T-helper 1 cell treated with Interleukin-12 subunit alpha and Interleukin-12 subunit beta and Interleukin-4 antibody, amounts not matched to agents 30 μg/mL and 1 μg/mL, for 36 hours (primary cell): ENCODE data around the gene RANBP10.
"Not testable (repeated sequence)": the region's sequence is repeated elsewhere in the genome, so short reads cannot be mapped to it uniquely, and the experiment has no call there.

Experiments
- H3K27ac Mint-ChIP-seq: one replicate; pipeline ENCODE4 v1.8.0; 2021; ENCODE audit warnings: mild to moderate bottlenecking, mixed read lengths
- H3K27me3 Mint-ChIP-seq: one replicate; pipeline ENCODE4 v1.8.0; 2021; ENCODE audit warnings: low read depth, mixed read lengths
- H3K36me3 Mint-ChIP-seq: one replicate; pipeline ENCODE4 v1.8.0; 2021; ENCODE audit warnings: low read depth, mixed read lengths
- H3K4me1 Mint-ChIP-seq: one replicate; pipeline ENCODE4 v1.8.0; 2021; ENCODE audit warnings: low read depth, mixed read lengths
- H3K4me3 Mint-ChIP-seq: one replicate; pipeline ENCODE4 v1.8.0; 2021; ENCODE audit warnings: mild to moderate bottlenecking, moderate library complexity, mixed read lengths
- H3K9me3 Mint-ChIP-seq: one replicate; pipeline ENCODE4 v1.8.0; 2021; ENCODE audit warnings: mixed read lengths

RANBP10 gene

DNA sequence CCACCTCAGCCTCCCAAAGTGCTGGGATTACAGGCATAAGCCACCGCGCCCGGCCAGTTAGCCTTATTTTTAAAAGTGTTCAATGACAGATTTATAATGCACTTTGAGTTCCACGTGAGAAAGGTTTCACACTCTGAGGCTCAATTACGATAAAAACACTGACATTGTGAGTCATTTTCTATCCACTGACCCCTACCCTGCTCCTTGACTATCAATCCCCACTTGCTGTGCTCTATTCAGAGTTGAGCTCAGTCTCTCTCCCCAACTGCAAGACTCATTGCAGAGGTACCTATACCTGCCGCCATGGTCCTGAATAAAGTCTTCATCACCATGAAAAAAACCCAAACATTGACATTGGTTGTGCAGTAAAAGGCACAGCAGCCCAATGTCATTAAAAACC, 95.8 kb downstream of the RANBP10 start:
- H3K27ac Mint-ChIP-seq = no peak overlapping the region
- H3K27me3 Mint-ChIP-seq = no peaks in the 10 kb centered on the region
- peaks cover 2% of the 10 kb centered on the region for H3K36me3 Mint-ChIP-seq
- no peak overlapping the region for H3K4me3 Mint-ChIP-seq
- no peaks in the 10 kb centered on the region for H3K9me3 Mint-ChIP-seq
- H3K4me1 Mint-ChIP-seq = peaks cover 5% of the 10 kb centered on the region

DNA sequence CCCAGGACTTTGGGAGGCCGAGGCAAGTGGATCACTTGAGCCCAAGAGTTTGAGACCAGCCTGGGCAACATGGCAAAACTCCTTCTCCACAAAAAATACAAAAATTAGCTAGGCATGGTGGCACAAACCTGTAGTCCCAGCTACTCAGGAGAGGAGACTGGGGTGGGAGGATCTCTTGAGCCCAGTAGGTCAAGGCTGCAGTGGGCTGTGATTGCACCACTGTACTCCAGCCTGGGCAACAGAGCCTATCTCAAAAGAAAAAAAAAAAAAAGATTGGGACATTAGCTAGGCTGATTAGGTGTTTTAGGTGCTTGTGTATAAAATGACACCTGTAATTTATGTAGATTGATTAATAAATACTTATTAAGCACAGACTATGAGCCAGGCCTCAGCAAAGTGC, 97.3 kb downstream of the RANBP10 start:
- H3K36me3 Mint-ChIP-seq = peaks cover 2% of the 10 kb centered on the region
- H3K4me3 Mint-ChIP-seq = no peak overlapping the region

DNA sequence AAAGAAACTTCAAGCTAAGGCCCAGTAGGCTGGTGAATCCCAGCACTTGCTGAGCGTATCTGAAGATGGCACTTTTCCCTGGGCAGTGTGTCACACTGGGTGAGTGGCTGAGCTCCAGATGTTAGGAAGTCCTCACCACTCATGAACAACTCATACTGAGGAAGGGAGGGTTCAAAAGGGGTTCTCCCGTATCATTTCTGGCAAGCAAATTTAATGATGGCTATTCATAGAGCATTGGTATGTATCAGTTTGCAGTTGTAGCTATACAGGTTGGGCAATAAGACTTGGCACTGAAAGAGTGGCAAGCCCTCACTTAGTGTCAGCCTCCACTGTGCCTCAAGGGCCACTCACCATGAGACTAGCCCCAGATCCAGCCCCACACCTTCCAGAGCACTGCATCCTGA, 98.0 kb downstream of the RANBP10 start:
- no peaks in the 10 kb centered on the region for H3K9me3 Mint-ChIP-seq
- peaks cover 2% of the 10 kb centered on the region for H3K36me3 Mint-ChIP-seq
- no peaks in the 10 kb centered on the region for H3K27me3 Mint-ChIP-seq
- H3K27ac Mint-ChIP-seq = no peak overlapping the region
- no peak overlapping the region for H3K4me3 Mint-ChIP-seq
- H3K4me1 Mint-ChIP-seq = peaks cover 11% of the 10 kb centered on the region

More for the DNA sequence above, 97.3 kb downstream of the RANBP10 start:
- Mint-ChIP-seq H3K4me1 (peaks cover 5% of the 10 kb centered on the region), H3K27ac (no peak overlapping the region), H3K27me3 (no peaks in the 10 kb centered on the region), H3K9me3 (no peaks in the 10 kb centered on the region)

DNA sequence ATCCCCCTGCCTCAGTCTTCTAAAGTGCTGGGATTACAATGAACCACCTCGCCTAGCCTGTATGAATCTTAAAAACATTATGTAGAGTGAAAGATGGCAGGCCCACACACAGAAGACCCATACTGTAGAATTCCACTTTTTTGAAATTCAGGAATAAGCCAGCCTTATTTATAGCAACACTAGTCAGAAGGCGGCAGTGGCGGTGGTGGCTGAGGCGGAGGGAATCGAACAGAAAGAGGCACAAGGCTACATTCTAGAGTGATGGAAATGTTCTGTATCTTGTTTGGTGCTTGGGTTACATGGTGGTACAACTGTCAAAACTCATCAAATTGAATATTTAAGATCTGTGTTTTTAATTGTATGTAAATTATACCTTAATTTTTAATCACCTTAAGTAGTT, 98.6 kb downstream of the RANBP10 start:
- H3K27me3 Mint-ChIP-seq = no peaks in the 10 kb centered on the region
- no peak overlapping the region for H3K27ac Mint-ChIP-seq
- peaks cover 15% of the 10 kb centered on the region for H3K4me1 Mint-ChIP-seq
- no peaks in the 10 kb centered on the region for H3K9me3 Mint-ChIP-seq
- peaks cover 2% of the 10 kb centered on the region for H3K36me3 Mint-ChIP-seq
- no peak overlapping the region for H3K4me3 Mint-ChIP-seq

DNA sequence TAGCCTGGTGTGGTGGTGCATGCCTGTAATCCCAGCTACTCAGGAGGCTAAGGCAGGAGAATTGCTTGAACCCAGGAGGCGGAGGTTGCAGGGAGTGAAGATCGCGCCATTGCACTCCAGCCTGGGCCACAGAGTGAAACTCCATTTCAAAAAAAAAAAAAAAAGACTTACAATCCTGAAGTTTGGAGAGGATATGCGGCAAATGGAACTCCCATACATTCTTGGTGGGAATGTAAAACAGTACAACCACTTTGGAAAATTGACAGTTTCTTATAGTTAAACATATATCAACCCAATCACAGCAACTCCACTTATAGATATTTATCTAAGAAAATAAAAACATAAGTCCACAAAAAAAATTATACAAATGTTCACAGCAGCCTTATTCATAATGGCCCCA, 99.2 kb downstream of the RANBP10 start:
- no peak overlapping the region for H3K4me3 Mint-ChIP-seq

DNA sequence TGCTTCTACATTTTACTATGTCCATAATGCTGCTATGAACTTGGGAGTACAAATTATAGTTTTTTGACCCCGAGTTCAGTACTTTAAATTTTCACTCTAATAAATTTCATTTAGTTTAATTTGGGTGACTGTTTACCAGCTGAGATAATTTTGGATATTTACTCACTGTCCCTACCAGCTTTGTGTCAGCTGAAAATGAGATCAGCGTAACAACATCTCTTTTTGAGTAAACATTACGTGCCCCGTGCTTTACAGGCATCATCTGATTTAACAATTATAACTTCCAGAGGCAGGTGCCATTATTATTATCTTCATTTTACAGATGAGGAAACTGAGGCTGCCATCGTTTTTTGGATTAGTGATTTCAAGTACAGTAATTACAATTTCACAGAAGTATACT, 102.2 kb downstream of the RANBP10 start:
- Mint-ChIP-seq H3K27me3 (no peaks in the 10 kb centered on the region), H3K27ac (peak overlapping the region; percentile 82), H3K9me3 (no peaks in the 10 kb centered on the region), H3K4me1 (peaks cover 13% of the 10 kb centered on the region), H3K4me3 (no peak overlapping the region), H3K36me3 (peaks cover 2% of the 10 kb centered on the region)

More for the DNA sequence above, 99.2 kb downstream of the RANBP10 start:
- H3K27me3 Mint-ChIP-seq = no peaks in the 10 kb centered on the region
- no peaks in the 10 kb centered on the region for H3K9me3 Mint-ChIP-seq
- peaks cover 2% of the 10 kb centered on the region for H3K36me3 Mint-ChIP-seq
- H3K4me1 Mint-ChIP-seq = peaks cover 15% of the 10 kb centered on the region
- no peak overlapping the region for H3K27ac Mint-ChIP-seq

DNA sequence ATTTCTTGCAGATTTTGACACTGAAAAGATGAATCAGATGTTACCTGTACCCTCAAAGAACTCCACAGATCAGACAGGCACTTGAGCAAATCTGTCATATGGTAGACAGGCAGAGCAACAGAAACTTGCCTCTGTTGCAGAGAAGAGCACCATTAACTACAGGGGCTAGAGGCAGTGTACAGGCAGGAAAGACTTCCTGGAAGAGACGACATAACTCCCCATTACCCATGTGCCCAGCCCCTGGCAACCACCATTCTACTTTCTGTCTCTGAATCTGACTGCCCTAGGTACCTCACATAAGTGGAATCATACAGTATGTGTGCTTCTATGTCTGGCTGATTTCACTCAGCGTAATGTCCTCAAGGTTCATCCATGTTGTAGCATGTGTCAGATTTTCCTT, 102.7 kb downstream of the RANBP10 start:
- H3K4me3 Mint-ChIP-seq = peak overlapping the region; percentile 6
- peak overlapping the region; percentile 82 for H3K27ac Mint-ChIP-seq

DNA sequence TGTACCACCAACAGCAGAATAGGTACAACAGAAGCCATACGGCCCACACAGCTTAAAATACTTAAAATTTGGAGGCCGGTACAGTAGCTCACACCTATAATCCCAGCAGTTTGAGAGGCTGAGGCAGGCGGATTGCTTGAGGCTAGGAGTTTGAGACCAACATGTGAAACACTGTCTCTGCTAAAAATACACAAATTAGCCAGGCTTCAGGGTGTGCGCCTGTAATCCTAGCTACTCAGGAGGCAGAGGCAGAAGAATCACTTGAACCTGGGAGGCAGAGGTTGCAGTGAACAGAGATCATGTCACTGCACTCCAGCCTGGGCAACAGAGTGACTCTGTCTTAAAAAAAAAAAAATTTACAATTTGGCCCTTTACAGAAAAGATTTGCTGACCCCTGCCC, 104.2 kb downstream of the RANBP10 start:
- Mint-ChIP-seq H3K27ac (no peak overlapping the region), H3K4me1 (peaks cover 13% of the 10 kb centered on the region), H3K9me3 (no peaks in the 10 kb centered on the region), H3K27me3 (no peaks in the 10 kb centered on the region), H3K4me3 (no peak overlapping the region), H3K36me3 (peaks cover 11% of the 10 kb centered on the region)

More for the DNA sequence above, 102.7 kb downstream of the RANBP10 start:
- Mint-ChIP-seq H3K9me3 (no peaks in the 10 kb centered on the region), H3K27me3 (no peaks in the 10 kb centered on the region), H3K4me1 (peaks cover 13% of the 10 kb centered on the region), H3K36me3 (peaks cover 3% of the 10 kb centered on the region)

DNA sequence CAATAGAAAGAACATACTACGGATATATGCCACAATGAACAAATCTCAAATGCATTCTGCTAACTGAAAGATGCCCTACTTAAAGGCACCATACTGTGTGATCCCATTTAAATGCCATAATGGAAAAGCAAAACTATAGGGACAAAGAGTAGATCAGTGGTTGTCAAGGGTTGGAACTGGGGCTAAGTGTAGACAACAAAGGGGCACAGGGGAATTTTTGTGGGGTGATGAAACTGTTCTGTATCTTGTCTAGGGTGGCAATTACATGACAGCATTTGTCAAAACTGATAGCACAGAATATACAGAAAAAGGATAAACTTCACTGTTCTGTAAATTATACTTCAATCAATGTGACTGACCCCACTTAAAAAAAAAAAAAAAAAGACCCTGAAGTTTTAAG, 104.9 kb downstream of the RANBP10 start:
- no peaks in the 10 kb centered on the region for H3K27me3 Mint-ChIP-seq
- peaks cover 16% of the 10 kb centered on the region for H3K4me1 Mint-ChIP-seq
- no peak overlapping the region for H3K27ac Mint-ChIP-seq
- no peaks in the 10 kb centered on the region for H3K9me3 Mint-ChIP-seq
- H3K4me3 Mint-ChIP-seq = no peak overlapping the region
- peaks cover 11% of the 10 kb centered on the region for H3K36me3 Mint-ChIP-seq

DNA sequence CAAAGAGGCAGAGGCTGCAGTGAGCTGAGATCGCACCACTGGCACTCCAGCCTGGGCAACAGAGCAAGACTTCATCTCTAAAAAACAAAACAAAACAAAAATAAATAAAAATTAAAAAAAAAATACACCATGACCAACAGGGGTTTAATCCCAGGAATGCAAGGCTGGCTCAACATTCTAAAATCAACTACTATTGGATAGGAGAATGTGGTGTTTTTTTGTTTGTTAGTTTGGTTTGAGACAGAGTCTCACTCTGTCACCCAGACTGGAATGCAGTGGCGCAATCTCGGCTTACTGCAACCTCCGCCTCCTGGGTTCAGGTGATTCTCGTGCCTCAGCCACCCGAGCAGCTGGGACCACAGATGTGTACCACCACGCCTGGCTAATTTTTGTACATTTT, 107.1 kb downstream of the RANBP10 start:
- no peaks in the 10 kb centered on the region for H3K9me3 Mint-ChIP-seq
- H3K27me3 Mint-ChIP-seq = no peaks in the 10 kb centered on the region
- H3K4me3 Mint-ChIP-seq = no peak overlapping the region
- no peak overlapping the region for H3K27ac Mint-ChIP-seq
- peaks cover 9% of the 10 kb centered on the region for H3K36me3 Mint-ChIP-seq
- H3K4me1 Mint-ChIP-seq = peaks cover 16% of the 10 kb centered on the region

DNA sequence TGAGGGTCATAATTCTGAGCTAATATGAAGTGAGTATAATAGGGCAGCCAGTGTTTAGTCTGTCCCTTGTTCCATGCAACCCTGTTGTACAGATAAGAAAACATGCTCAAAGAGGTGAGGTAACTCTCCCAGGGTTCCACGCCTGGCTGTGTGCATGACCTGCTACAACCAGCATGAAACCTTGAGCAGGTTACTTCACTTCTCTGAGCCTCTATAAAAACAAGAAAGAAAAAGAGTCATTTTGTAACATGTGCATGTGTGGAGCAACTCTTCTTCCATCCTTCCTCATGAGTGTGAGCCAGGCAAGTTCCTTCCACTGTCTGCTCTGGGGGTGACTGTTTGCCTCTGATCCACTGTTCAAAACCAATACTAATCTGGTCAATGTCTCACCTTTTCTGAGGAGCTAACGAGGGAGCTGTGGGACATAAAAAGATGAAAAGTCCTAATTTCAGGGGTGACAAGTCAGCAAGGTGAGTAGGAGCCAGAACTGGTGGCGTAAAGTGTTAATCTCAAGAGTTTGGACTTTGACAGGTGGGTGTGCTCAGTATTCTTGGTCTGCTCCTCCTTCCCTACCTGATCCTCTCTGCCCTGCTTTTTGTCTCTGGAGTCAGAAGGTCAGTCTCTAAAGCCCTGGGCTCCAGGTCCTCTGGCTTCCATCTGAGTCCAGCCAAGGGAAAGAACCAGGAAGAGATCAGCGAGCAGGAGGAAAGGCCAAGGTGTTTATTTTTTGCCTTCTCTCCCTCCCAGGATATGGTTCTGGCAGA, 108.8 kb downstream of the RANBP10 start:
- Mint-ChIP-seq H3K4me3 (no peak overlapping the region), H3K27me3 (no peaks in the 10 kb centered on the region), H3K27ac (no peak overlapping the region)

DNA sequence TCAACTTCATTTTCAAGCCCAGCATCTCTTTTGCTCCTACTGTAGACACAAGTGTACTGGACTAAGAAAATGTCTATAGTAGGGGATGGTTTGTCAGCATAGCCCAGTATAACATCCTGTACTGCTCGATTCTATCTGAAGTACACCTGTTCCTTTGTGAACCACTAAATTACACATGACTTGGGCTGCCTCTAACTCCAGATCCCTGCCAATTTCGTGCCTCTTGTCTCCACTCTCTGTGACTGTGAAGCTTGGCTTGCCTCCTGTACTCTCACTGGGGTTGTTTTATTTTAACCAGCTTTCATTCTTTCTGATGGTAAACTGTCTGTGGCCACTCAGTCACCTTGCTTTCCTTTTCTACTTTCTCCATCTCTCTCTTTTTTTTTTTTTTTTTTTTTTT, 111.7 kb downstream of the RANBP10 start:
- Mint-ChIP-seq H3K4me1 (peaks cover 4% of the 10 kb centered on the region), H3K36me3 (peaks cover 9% of the 10 kb centered on the region), H3K9me3 (no peaks in the 10 kb centered on the region), H3K27me3 (no peaks in the 10 kb centered on the region), H3K4me3 (no peak overlapping the region), H3K27ac (no peak overlapping the region)

More for the DNA sequence above, 108.8 kb downstream of the RANBP10 start:
- Mint-ChIP-seq H3K36me3 (peaks cover 9% of the 10 kb centered on the region), H3K4me1 (peaks cover 3% of the 10 kb centered on the region), H3K9me3 (no peaks in the 10 kb centered on the region)

DNA sequence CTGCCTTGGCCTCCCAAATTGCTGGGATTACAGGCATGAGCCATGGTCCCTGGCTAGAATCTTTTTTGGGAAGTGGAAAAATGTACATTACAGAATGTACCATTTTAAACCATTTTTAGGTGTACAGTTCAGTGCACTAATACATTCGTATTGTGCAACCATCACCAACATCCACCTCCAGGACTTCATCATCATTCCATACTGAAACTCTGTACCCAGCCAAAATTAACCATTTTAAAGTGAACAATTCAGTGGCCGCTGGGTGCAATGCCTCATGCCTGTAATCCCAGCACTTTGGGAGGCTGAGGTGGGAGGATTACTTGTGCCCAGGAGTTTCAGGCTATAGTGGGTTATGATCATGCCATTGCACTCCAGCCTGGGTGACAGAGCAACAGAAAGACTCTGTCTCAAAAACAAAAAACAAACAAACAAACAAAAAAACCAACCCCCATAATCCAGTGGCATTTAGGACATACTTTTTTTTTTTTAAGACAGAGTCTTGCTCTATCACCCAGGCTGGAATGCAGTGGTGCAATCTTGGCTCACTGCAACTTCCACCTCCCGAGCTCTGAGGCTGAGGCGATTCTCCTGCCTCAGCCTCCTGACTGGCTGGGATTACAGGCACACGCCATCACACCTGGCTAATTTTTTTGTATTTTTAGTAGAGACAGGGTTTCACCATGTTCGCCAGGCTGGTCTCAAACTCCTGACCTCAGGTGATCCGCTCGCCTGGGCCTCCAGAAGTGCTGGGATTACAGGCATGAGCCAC, 112.7 kb downstream of the RANBP10 start:
- H3K4me3 Mint-ChIP-seq, H3K27ac Mint-ChIP-seq, H3K36me3 Mint-ChIP-seq, H3K9me3 Mint-ChIP-seq, H3K27me3 Mint-ChIP-seq, H3K4me1 Mint-ChIP-seq: not testable (repeated sequence)

DNA sequence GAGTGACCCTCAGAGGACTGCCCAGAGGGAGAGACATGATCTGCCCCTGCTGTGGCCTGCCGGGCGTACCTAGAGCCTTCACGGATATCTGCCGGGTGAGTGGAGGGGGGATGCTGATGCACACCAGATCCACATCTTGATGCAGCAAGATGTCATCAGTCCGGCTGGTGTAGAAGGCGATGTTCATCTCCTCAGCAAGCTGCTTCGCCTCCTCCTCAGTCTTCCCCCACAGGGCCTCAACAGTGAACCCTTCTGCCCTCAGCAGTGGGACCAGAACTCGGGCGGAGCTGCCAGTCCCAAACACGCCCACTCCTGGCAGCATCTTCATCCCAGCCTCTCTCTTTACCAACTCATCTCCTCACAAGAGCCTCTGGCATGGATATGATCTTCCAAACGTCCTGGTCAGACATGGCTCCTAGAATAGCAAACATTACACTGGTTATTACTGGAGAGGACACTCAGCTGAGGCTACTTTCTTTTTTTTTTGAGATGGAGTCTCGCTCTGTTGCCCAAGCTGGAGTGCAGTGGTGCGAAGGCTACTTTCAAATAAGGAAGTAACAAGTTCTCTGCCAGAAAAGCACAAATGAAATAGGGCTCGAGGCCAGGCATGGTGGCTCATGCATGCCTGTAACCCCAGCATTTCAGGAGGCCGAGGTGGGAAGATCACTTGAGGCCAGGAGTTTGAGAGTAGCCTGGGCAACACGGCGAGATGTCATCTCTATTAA, 120.8 kb downstream of the RANBP10 start:
- no peaks in the 10 kb centered on the region for H3K9me3 Mint-ChIP-seq
- no peak overlapping the region for H3K4me3 Mint-ChIP-seq
- no peaks in the 10 kb centered on the region for H3K27me3 Mint-ChIP-seq
- peak overlapping the region; percentile 29 for H3K27ac Mint-ChIP-seq
- H3K36me3 Mint-ChIP-seq = peaks cover 5% of the 10 kb centered on the region
- H3K4me1 Mint-ChIP-seq = peaks cover 7% of the 10 kb centered on the region
